ENCODE results near the gene ASPHD2. TPM values are rescaled to one million over a fixed set of nuclear protein-coding genes. Genes with fewer than 3 reads are reported as not detected.

The ASPHD2 gene
- total RNA-seq, 1 experiment from 2014 or later, result 2.7 TPM

DNA sequence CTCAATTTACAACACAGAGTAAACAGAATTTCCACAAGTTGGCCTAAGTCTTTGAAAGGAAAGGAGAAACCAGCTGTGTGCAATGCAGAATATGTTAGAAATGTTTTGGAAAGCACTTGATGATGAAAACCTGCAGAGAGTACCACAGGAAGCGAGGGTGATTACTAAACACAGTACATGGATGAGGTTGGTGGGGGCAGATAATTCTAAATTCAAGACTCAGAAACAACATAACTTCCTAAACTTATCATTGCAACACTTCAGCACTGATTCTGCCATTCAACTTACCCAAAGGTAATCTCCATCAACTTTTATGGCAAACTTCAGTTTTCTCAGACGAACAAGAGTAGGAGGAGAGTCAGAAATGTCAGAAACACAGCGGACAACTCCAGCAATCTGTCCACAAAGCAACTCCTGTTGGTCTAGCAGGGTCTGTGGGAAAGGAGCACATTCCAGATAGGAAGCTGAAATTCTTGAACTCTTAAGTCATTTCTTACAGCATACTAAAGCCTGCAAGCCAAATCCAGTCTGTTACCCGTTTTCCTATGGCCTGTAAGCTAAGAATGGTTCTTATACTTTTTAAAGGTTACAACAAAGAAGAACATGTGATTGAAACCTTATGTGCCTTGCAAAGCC, 47.8 kb downstream of the ASPHD2 start:
- peak; percentile 50 for DNase-seq (ENCODE audit: low read depth)

DNA sequence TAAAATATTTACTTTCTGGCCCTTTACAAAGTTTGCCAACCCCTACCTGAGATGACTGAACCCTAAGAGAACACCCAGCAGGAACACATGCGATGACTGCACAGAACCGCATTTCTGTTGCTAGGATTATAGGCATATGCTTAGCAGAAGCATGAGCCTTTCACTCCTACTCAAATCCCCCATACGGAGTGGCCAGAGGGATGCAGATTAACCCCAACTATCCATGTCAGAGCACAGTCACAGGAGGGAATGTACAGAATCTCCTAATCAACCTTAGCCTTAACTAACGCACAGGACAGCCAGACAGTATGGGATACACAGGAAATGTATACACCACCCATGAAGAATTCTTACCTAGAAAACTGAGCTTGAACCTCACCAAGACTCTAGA, 48.3 kb downstream of the ASPHD2 start:
- no peak for DNase-seq (ENCODE audit: low read depth)

- DNase-seq (ENCODE audit: low read depth), result no peak
Observed at GRCh38 chr22:26479043-26479791, 50.2 kb downstream of the ASPHD2 start.

GRCh38 chr22:26479792-26480610, 50.9 kb downstream of the ASPHD2 start:
- DNase-seq (ENCODE audit: low read depth), result no peak

GRCh38 chr22:26480611-26480932, 51.5 kb downstream of the ASPHD2 start:
- DNase-seq (ENCODE audit: low read depth), result no peak

DNA sequence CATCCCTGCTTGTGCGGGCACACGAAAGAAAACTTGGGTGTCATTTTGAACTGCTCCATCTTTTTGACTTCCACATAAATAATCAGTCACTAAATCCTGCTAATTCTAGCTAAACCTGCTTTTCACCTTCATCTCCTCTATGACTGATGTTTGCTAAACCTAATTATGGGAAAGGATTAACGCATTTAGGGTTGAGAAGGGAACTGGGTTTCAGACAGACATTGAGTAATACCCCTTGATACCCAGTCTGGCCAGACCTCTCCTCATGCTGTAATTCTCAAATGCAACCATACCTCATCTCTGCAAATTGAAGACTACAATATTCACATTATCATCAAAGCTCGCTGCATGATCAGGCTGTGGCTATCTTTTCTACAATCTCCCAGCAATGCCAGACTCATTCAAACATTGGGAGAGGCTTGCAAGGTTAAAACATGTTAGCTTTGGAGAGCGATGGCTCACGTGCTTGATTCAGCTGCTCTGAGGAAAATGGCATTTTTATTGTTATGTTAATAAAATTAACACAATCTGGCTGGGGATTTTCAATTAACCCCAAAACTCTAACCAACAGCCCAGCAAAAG, 52.1 kb downstream of the ASPHD2 start:
- no peak for DNase-seq (ENCODE audit: low read depth)

DNA sequence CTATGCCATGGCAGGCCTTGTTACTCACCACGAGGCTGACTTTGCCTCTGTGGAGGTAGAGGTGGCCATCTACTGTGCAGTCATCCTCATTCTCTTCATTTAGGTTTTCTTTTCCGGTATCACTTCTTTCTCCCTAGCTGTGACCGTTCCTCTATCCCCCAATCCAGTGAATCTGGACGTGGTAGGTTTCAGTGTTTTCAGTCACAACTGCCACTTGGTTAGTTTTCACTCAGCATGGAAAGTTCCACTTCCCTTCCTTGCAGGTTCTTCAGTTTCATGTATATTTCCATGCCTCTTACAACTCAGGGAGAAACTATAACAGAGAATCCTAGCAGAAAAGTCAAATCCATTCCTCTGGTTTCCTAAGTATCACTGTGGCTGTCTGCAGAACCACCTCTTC, 52.6 kb downstream of the ASPHD2 start:
- no peak for DNase-seq (ENCODE audit: low read depth)

- no peak for DNase-seq (ENCODE audit: low read depth)
Observed at GRCh38 chr22:26482161-26482560, 53.1 kb downstream of the ASPHD2 start.

- DNase-seq (ENCODE audit: low read depth), result no peak
Observed at GRCh38 chr22:26483043-26483438, 54.0 kb downstream of the ASPHD2 start.

- peak; percentile 81 for DNase-seq (ENCODE audit: low read depth)
Observed at GRCh38 chr22:26483439-26484359, 54.6 kb downstream of the ASPHD2 start, which contains the start of the genes HPS4 and SRRD. Gene HPS4 (minus strand): TSS chr22:26483783. CDS start chr22:26481762, 2,021 bp downstream. Gene SRRD (plus strand): TSS chr22:26483877. CDS start chr22:26483891, 14 bp downstream.

DNA sequence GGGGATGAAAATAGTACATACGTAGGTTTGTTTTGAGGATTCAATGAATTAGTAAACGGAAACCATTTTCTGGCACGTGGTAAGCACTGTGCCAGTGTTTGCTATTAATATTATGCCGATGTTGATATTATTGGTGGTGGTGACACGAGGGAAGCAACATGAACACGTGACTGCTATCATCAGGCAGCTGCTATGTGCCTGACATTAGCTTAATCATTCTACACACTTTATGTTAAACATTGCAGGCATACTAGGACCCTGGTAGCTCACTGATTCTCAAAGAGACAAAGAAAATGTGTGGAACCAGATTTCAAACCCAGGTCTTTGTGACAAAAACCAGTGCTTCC, 55.3 kb downstream of the ASPHD2 start:
- no peak for DNase-seq (ENCODE audit: low read depth)

GRCh38 chr22:26485013-26485412, 56.0 kb downstream of the ASPHD2 start:
- DNase-seq (ENCODE audit: low read depth), result no peak

GRCh38 chr22:26485806-26486390, 56.8 kb downstream of the ASPHD2 start:
- DNase-seq (ENCODE audit: low read depth), result no peak

- no peak for DNase-seq (ENCODE audit: low read depth)
Observed at GRCh38 chr22:26486394-26486793, 57.3 kb downstream of the ASPHD2 start.

DNA sequence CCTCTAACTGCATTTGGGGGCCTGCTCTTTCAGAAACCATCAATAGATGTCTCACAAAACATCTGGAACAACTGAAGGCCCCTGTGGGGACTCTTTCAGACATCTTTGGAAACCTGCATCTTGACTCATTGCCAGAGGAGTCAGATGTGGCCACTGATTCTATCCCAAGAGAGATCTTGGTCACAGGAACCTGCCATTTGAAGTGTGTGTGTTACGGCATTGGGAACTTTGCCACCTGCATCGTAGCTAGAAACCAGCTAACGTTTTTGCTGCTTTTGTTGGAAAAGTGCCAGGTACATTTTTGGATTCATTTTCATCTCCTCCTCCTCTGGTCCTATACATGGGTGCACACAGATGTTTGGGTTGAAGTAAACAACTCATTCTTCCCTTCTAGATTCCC, 58.9 kb downstream of the ASPHD2 start:
- DNase-seq (ENCODE audit: low read depth), result no peak

- peak; percentile 41 for DNase-seq (ENCODE audit: low read depth)
Observed at GRCh38 chr22:26489447-26490036, 60.5 kb downstream of the ASPHD2 start.

DNA sequence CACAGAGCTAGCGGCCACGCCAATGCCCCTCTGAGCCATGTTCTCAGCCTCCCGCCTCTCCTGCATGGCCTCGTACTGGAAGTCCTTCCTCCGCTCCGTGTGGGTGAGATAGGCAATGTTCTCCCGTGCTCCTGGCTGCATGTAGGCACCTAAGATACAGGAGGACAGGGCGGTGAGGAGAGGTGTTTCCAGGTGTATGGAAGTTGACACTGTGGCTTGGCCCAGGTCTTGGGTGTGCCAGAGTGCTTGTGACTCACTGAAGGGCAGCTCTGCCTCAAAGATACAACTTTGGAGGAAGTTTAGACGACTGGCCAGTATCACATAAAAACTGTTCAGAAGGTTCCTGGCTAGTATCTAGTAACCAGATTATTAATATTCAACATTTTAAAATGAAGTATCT, 63.2 kb downstream of the ASPHD2 start:
- no peak for DNase-seq (ENCODE audit: low read depth)

- DNase-seq (ENCODE audit: low read depth), result no peak
Observed at GRCh38 chr22:26494506-26494905, 65.4 kb downstream of the ASPHD2 start.
